Stimulated activated naive CD4-positive, alpha-beta T cell treated with Interleukin-2 at 50 U/mL for 16 hours (primary cell): ENCODE results near the gene SERP2.
A peak's percentile ranks its signal among the peaks of the same experiment; 100 is the strongest.

Experiments
- DNase-seq: peaks from one replicate; lab custom pipeline; 2025; lab: John Stamatoyannopoulos, UW

The SERP2 gene

DNA sequence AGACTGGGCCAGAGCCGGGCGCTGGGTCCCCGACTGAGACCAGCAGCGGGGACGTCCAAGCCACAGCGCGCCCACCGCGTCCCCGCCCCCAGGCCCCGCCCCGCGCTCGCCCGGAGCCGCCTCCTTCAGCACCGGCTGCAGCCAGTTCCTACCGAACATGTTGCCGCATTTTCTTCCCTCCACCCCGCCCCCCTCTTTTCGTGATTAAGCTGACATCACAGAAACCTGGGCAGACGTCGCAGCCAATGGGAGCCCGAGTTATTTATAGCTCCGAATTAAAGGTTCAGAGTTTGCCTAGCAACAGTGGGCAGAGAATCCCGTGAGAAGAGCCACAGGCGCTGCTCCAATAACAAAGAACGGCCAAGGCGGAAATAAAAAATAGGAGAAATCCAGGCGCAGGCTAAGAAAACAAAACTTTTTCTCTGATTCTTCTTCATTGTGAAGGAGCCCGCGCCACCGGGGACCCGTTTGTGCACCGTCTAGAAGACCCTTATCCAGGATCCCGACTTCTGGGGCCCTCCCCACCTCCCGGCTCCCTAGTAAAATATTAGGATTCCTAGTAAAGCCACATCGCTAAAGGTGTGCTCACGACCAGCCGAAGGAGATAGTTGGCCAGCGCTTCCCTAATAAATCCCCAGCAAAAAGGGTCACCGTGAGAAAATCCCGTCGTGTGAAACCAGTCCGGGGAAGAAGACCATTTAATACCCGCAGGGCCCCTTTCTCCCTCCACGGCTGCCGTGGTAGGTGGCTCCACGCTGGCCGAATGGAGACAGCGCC lies 61.7 kb downstream of the SERP2 start:
- DNase-seq = peak; percentile 89

DNA sequence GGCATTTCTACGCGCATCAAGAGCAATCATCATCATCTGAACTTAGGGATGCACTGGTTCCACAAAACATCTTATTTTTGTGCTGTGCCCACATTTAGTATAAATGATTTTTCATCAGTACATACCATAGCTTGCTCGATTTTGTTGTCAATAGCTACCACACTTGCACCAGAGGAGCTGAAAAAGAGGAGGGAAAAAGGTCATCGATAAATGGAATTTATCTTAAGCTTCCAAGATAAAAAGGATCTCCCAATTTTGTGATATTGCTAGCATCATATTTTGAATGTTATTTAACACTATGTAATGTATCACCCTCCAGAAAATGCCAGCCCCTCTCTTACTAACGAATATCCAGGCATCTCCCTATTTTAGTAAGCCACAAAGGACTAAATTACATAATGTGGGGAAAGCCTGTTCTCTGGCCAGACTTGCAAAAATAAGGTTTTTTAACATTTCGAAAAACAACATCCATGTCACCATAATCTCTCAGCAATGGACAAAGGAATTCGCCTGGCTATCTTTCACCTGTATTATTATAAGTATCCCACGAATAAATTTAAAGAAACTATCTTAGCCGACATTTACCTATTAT lies 62.4 kb downstream of the SERP2 start:
- no peak for DNase-seq

DNA sequence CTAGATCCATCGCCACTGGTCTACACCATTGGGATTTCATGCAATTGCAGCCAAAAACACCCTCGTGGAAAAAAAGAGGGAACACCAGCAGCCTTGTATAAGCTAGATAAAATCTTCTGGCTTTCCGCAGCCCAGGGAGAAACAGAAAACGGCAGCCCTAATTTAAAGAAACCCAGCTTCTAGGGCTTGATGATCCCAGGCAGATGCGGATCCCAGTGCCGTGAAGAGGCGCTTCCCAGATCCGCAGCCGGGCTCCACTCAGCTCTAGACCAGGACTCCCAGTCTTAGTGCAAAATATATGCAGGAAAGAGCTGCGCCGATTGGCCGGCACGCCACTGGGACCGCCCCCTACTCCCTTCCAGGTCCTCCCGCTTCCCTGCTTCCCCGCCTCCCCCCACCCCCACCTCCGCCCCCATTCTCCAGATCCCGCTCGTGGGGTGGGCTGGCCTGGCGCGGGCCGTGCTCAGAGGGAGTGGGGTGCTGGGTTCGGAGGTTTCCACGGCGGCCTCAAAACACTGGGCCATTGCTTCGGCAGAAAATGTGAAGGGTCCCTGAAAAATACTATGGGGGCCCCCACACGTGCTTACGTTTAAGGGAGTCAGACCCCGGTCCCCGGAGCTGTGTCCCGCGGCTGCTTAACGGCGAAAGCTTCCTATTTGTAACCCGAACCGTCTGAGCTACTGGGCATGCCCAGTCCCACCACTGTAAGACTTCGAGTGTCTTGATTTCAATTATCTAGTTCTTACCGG lies 63.1 kb downstream of the SERP2 start:
- DNase-seq = peak; percentile 26

DNA sequence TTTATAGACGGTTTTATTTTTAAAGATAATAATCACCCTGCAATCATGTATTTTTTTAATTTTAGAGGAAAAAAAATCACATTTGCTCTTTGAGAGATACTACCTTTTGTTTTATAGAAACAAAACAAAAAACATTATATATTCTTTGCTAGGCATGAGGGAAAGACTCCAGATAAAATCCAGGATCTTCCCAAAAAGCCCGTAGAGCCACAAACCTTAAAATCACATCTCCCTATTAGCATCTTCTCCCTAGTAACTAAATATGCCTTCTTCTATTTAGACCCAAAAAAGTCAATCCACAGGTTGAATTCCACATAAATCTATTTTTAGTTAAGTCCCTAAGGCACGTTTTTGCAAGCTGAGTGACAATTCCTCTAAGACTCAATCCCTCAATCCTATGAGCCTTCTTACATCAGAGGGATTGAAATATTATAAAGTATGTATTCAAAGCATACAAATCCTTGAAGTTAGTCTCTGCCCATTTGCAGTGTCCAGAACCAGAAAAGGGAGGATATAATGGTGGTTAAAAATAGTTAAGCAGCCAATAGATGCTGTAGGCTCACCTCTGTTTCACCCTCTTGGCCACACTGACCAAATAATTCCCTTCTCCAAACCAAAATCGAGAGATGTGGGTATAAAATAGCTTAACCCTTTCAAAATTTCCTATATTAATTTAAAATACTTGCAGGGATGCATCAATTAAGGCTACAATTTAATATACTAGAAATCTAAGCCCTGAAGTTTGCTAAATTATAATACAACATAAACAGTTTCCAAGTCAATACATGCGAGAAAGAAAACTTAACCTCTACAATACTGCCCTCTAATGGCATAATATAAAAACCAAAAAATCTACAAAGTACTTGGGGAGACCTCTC lies 64.0 kb downstream of the SERP2 start:
- no peak for DNase-seq

DNA sequence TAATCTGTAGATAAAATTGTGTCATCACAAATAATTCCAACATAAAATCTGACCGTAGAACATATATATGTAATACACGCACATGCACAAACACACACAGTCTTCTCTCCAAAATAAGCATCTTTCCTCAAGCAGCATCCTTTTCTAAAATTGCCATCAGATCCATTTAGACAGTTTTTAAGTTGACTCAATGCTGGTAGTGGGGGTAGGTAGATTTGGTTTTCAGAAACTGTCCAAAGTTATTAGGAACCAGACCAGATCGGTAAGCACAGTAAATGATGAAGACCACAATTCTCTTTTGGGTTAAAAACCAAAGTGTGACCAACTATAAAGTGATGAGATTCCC lies 64.6 kb downstream of the SERP2 start:
- DNase-seq = no peak

DNA sequence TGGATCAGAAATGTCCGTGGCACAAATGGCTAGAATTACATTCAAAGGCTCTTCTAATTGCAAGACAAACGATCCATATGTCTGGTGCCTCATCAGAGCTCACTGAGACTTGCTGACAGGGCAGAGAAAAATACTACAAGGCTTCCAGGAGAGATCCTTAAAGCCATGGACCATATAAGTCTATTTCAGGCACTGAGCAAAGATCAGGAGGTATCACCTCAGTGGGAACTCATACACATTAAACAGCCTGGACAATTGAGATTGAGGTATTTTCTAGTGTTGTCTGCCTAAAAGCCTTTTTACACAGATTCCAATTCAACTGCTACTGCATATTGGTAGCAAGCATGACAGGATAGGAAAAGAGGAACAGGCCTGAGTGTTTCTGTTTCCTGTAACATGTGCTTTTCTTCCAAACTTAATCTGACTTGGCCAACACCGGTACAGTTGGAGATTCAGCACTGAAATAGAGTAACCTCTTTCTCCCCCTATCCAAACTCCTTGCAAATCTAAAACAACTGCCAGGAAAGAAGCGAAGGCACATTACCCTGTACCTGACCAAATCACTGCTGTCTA lies 65.9 kb downstream of the SERP2 start:
- DNase-seq = no peak

DNA sequence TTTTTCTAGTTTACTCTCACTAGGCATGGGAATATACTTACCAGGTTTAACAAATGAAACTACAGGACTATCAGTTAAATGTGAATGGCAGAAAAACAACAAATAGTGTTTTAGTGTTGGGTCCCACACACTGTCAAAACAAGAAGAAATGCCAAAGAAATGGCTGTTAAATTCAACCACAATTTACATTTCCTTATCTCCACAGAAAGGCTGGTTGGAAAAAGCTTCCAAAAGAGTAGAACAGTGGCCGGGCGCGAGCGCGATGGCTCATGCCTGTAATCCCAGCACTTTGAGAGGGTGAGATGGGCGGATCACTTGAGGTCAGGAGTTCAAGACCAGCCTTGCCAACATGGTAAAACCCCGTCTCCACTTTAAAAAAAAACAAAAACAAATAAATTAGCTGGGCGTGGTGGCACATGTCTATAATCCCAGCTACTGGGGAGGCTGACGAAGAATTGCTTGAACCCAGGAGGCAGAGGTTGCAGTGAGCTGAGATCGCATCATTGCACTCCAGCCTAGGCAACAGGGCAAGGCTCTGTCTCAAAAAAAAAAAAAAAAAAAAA lies 66.5 kb downstream of the SERP2 start:
- DNase-seq = no peak
